Uterus (tissue), 2 donors: Measurements from ENCODE around the gene SERPINA1.

ENCODE experiments used
- POLR2A ChIP-seq, 2 donors: fragments of 450-650 bp; IDR thresholded peaks; one replicate each; pipeline ENCODE4 v1.6.1; 2016; ENCODE audit warnings: antibody characterized with exemption in 2 of 2, mild to moderate bottlenecking in 1 of 2, moderate library complexity in 1 of 2
- TF ChIP-seq, protein P1 (sequence below), 4 experiments: fragments of 200-600 bp in 2 of 4; fragments of 450-650 bp in 2 of 4; sonication (generic) in 2 of 4; IDR thresholded peaks; one replicate each; pipeline ENCODE4 v1.5.1; 2016 to 2019; ENCODE audit warnings: antibody characterized with exemption in 4 of 4, mild to moderate bottlenecking in 2 of 4, moderate library complexity in 1 of 4

DNA sequence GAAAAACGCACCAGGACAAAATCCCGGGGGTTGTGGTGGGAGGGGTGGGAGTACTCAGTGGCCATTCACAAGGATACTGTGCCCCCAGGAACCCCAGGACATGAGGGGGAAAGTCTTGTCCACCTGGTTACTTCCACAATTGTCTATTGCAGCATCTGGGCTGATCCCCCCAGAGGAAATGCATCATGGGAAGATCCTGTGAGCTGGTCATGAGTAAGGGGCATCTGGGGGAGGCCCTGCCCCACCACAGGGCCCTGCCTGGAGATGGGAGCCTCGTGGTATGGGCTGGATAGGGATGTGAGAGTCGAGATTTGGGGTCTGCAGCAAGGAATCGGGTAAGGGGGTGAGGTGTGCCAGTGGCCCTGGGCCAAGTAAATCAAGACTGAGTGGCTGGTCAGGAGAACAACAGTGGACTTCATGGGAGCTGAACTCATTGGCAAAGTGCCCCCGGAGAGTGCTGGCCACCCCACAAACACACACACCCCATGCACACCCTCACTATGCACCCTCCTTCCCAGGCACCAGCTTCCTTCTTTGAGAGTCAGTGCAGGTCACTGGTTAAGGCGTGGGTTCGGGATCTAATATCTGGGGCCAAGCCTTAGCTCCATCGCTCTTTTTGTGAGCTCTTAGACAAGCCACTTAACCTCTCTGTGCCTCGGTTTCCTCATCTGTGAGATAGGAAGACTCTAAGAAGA, 3.0 kb upstream of the SERPINA1 start:
- TF ChIP-seq POLR2A (IDR thresholded peaks at IDR 0.05), result no peak
- TF ChIP-seq, protein P1, sequence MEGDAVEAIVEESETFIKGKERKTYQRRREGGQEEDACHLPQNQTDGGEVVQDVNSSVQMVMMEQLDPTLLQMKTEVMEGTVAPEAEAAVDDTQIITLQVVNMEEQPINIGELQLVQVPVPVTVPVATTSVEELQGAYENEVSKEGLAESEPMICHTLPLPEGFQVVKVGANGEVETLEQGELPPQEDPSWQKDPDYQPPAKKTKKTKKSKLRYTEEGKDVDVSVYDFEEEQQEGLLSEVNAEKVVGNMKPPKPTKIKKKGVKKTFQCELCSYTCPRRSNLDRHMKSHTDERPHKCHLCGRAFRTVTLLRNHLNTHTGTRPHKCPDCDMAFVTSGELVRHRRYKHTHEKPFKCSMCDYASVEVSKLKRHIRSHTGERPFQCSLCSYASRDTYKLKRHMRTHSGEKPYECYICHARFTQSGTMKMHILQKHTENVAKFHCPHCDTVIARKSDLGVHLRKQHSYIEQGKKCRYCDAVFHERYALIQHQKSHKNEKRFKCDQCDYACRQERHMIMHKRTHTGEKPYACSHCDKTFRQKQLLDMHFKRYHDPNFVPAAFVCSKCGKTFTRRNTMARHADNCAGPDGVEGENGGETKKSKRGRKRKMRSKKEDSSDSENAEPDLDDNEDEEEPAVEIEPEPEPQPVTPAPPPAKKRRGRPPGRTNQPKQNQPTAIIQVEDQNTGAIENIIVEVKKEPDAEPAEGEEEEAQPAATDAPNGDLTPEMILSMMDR (IDR thresholded peaks at IDR 0.05), result no peak
